Right renal cortex interstitium (tissue), 3 donors: ENCODE data around the gene CTNNA1. TPM values are rescaled to one million over a fixed set of nuclear protein-coding genes. Genes with fewer than 3 reads are reported as not detected.
A peak's percentile ranks its signal among the peaks of the same experiment; 100 is the strongest.
"Not testable (repeated sequence)": the region's sequence is repeated elsewhere in the genome, so short reads cannot be mapped to it uniquely, and the experiment has no call there.

Source experiments
- DNase-seq, 3 donors: peaks; one replicate each; pipeline ENCODE4 v3.0.0-alpha.2; 2013; ENCODE audit warnings: low read depth in 3 of 3, low spot score in 2 of 3
- polyA plus RNA-seq, 3 donors: library from polyadenylated mRNA; unstranded; fragments of 120-200 nt; gene quantifications; one replicate each; pipeline ENCODE4 v1.2.1, GENCODE V29; 2013; ENCODE audit not compliant: insufficient read length in 3 of 3

Gene CTNNA1
- 100 to 1,000 TPM; 380 to 411 (median 404) TPM for polyA plus RNA-seq

GRCh38 chr5:138752951-138753793 is at the start of gene CTNNA1:
Gene CTNNA1, plus strand, starts transcription at chr5:138753425. Its CDS starts 28,500 bp downstream, at chr5:138781925.
- DNase-seq, result peak in 2 of 3 donors; percentile 53 to 61

GRCh38 chr5:138703777-138704176 is 49.4 kb upstream of the CTNNA1 start:
- not testable (repeated sequence) for DNase-seq

- no peak for DNase-seq
Observed at GRCh38 chr5:138705007-138705406, 48.2 kb upstream of the CTNNA1 start.

GRCh38 chr5:138705567-138705966 is 47.7 kb upstream of the CTNNA1 start:
- no peak for DNase-seq

GRCh38 chr5:138706655-138707480 is 46.4 kb upstream of the CTNNA1 start:
- DNase-seq, result no peak

GRCh38 chr5:138708791-138709190 is 44.4 kb upstream of the CTNNA1 start:
- DNase-seq, result no peak

GRCh38 chr5:138709202-138709601 is 44.0 kb upstream of the CTNNA1 start:
- no peak for DNase-seq

GRCh38 chr5:138711087-138711486 is 42.1 kb upstream of the CTNNA1 start:
- DNase-seq, result no peak

- no peak for DNase-seq
Observed at GRCh38 chr5:138711811-138712210, 41.4 kb upstream of the CTNNA1 start.

- DNase-seq, result no peak
Observed at GRCh38 chr5:138712324-138712723, 40.9 kb upstream of the CTNNA1 start.

GRCh38 chr5:138712791-138713190 is 40.4 kb upstream of the CTNNA1 start:
- no peak for DNase-seq

GRCh38 chr5:138713247-138713646 is 40.0 kb upstream of the CTNNA1 start:
- DNase-seq, result no peak

GRCh38 chr5:138714694-138715093 is 38.5 kb upstream of the CTNNA1 start:
- DNase-seq, result no peak

- not testable (repeated sequence) for DNase-seq
Observed at GRCh38 chr5:138715931-138716432, 37.2 kb upstream of the CTNNA1 start.

- no peak for DNase-seq
Observed at GRCh38 chr5:138716456-138716924, 36.7 kb upstream of the CTNNA1 start.

- no peak for DNase-seq
Observed at GRCh38 chr5:138717399-138717798, 35.8 kb upstream of the CTNNA1 start.

- no peak for DNase-seq
Observed at GRCh38 chr5:138719811-138720210, 33.4 kb upstream of the CTNNA1 start.

GRCh38 chr5:138720840-138721239 is 32.4 kb upstream of the CTNNA1 start:
- DNase-seq, result no peak

GRCh38 chr5:138721979-138722378 is 31.2 kb upstream of the CTNNA1 start:
- DNase-seq, result no peak

GRCh38 chr5:138722544-138723177 is 30.6 kb upstream of the CTNNA1 start:
- no peak for DNase-seq
